ENCODE results near the gene SYPL1. TPM values are rescaled to one million over a fixed set of nuclear protein-coding genes. Genes with fewer than 3 reads are reported as not detected.

SYPL1 gene
- total RNA-seq, 1 experiment from 2014 or later = 78.0 TPM

DNA sequence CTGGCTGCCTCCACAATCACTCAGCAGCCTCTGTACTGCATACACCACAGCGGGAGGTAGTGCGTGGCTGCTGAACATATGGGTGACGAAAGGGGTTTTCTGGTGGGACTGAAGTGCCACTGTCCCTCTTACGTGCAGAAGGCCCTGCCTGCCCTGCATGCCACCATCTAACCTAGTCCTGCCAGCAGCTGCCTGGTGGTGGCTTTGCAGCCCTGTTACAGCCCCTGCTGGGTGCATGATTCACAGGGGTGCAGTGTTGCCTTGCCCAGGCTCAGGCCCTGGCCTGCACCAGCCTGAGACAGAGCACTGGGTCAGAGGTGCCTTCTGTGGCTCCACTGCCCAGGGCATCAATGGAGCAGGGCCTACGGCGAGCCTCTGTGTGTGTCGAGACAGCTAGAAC is 50.1 kb downstream of the SYPL1 start (continued):
- no peak for TF ChIP-seq ZBTB33 (IDR thresholded peaks at IDR 0.05; ENCODE audit: extremely low read depth, insufficient replicate concordance, low read length)
- no peak for TF ChIP-seq ATF3 (IDR thresholded peaks at IDR 0.05)
- no peak for TF ChIP-seq ZNF274 (IDR thresholded peaks at IDR 0.05; ENCODE audit: low read depth, low read length)

- H3K9ac ChIP-seq (ENCODE audit: low read length) = no peak overlapping the region
- H3K4me3 ChIP-seq (replicated peaks in 1 of 2; ENCODE audit: low read depth in 1 of 2, low read length in 2 of 2) = no peak overlapping the region
- ChIA-PET POLR2A (no interaction called here), CTCF (no interaction called here), RAD21 (ENCODE audit: low non-redundant PET in 1 of 2, low total read pairs in 2 of 2, uncharacterized antibody in 2 of 2, unreplicated experiment in 2 of 2) (no interaction called here)
- no peak overlapping the region for H3K27ac ChIP-seq (ENCODE audit: low read depth, low read length)
- no peak overlapping the region for H2AFZ ChIP-seq (ENCODE audit: low read depth, low read length, poor library complexity, severe bottlenecking)
- BruUV-seq (replicated peaks) = no TSS peak
- peaks cover 15 to 45% of the 10 kb centered on the region in 2 experiments for H3K4me1 ChIP-seq (ENCODE audit: control insufficient read depth in 1 of 2, insufficient read depth in 2 of 2, low read length in 2 of 2)
- ATAC-seq = no peak
- H3K9me2 ChIP-seq (ENCODE audit: insufficient read depth) = no peaks in the 10 kb centered on the region
- no peaks in the 10 kb centered on the region for H3K27me3 ChIP-seq (ENCODE audit: insufficient read depth, low read length)
- H3K4me2 ChIP-seq (ENCODE audit: low read length) = no peak overlapping the region
- intact Hi-C loops (cut with micrococcal nuclease) = no loop called here
- no peak for DNase-seq (ENCODE audit: low read depth, low spot score)
- no peaks in the 10 kb centered on the region for H4K20me1 ChIP-seq (ENCODE audit: insufficient read depth)
- no peaks in the 10 kb centered on the region for H3K79me2 ChIP-seq (ENCODE audit: insufficient read depth, low read length)
- H3K9me3 ChIP-seq (ENCODE audit: control insufficient read depth in 1 of 2, insufficient read depth in 1 of 2, low read depth in 1 of 2, low read length in 2 of 2) = no peaks in the 10 kb centered on the region
- TF ChIP-seq EZH2 (IDR thresholded peaks at IDR 0.05) = no peak
- TF ChIP-seq, protein P1, sequence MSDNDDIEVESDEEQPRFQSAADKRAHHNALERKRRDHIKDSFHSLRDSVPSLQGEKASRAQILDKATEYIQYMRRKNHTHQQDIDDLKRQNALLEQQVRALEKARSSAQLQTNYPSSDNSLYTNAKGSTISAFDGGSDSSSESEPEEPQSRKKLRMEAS (IDR thresholded peaks at IDR 0.05) = no peak
- TF ChIP-seq EGR1 (IDR thresholded peaks at IDR 0.05; ENCODE audit: low read depth) = no peak
- TF ChIP-seq SP1 (IDR thresholded peaks at IDR 0.05; ENCODE audit: low read depth) = no peak
- TF ChIP-seq POLR2A (IDR thresholded peaks at IDR 0.05; ENCODE audit: borderline replicate concordance, extremely low read depth, insufficient read depth, insufficient read length) = no peak
- no peak for TF ChIP-seq FOSL1 (IDR thresholded peaks at IDR 0.05; ENCODE audit: low read depth)
- no peak for TF ChIP-seq POLR2AphosphoS5 (IDR thresholded peaks at IDR 0.05; ENCODE audit: low read depth, low read length)
- no peaks in the 10 kb centered on the region for H3K36me3 ChIP-seq (ENCODE audit: control insufficient read depth in 1 of 2, insufficient read depth in 2 of 2, low read length in 2 of 2)
These were observed 50.7 kb downstream of the SYPL1 start for GRCh38 chr7:106061301-106061979.

Data from HCT116 (cell line).